Left forelimb (tissue), 1 donor: ENCODE data around the gene CA5A.
"Not testable (repeated sequence)": the region's sequence is repeated elsewhere in the genome, so short reads cannot be mapped to it uniquely, and the experiment has no call there.

Source experiments
- DNase-seq: peaks from one replicate; pipeline ENCODE4 v3.0.0-alpha.2; 2018; ENCODE audit warnings: low spot score

The CA5A gene

DNA sequence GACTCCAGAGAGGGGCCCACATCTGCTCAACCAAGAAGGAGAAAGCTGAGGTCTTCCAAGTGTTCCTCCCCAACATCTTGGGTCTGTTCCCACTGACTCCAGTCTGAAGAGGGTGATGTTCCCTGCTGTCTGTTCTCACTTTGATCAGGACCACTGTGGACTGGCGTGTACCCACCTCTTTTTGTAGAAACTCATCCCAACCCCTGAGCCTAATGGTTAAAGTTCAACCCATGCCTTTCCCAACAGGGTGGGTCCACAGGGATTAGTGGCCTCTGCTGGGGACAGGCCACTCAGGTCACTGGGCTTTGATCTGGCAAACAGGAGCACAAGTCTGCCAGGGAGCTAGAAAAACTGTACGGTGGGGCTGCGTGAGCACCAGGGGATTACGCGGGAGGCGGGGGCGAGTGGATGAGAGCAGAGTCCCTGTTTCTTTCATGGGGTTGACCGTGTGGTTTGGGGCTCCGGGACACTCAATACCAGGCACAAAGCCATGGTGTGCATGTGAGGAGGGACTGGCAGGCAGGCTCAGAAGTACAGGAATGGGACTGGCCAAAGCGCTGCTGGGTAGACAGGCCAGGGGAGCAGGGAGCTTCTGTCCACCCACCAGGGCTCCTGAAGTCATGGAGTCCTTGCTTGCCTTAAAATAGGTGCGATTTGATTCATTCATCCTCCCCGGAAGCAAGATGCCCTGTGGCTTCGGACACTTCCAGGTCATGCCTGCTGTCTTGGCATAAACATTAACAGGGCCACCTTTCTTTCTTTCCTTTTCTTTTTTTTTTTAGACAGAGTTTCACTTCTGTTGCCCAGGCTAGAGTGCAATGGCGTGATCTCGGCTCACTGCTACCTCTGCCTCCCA, at the start of gene CA5A:
TSS of gene CA5A (minus strand) at position 155 of the 856 bp plus-strand sequence. CDS start at position 76, 79 bp downstream.
- no peak for DNase-seq

DNA sequence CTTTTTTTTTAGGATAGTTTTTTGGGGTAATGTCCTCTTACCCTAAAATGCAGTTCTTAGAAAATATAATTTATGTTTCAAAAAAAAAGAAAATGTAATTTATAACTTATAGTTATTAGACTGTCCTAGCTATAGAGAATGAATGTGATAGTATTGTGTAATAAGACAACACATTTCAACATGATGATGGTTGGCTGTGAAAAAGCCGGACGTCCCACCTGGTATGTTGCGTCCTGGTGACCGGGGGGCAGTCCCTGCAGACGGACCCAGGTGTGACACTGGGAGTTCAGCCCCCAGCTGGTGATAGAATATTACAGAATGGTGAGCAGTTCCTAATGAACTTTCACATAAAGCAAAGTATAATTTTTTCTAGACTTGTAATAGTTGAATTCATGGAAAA, 49.2 kb upstream of the CA5A start:
- not testable (repeated sequence) for DNase-seq

DNA sequence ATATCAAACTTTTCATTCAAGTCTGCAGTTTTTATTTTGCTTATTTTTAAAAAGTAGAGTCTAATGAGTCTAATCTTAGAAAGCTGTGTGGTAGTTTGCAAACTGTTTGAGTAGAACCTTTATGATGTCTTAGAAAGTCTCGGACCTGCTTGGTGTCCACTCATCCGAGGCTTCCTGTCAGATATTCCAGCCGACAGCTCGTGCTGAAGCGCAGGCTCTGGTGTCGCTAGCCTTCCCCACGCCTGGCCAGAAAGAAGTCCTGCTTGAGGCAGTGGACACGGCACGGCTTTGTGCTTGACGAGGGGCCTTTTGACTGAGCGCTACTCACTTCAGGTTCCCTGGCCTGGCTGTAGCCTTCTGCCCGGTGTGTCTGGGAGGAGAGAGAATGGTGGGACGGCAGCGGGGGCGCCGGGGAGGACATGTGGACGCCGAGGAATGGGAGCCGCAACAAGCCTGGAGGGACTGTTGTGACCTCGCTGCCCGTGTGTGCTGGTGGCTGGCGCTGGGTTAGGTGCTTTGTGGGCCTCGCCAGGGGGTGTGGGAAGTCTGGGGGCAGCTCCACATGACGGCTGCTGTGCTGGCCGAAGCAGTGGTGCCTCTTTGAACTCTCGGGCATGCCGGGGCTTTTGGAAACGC, 48.4 kb upstream of the CA5A start:
- DNase-seq, result no peak

DNA sequence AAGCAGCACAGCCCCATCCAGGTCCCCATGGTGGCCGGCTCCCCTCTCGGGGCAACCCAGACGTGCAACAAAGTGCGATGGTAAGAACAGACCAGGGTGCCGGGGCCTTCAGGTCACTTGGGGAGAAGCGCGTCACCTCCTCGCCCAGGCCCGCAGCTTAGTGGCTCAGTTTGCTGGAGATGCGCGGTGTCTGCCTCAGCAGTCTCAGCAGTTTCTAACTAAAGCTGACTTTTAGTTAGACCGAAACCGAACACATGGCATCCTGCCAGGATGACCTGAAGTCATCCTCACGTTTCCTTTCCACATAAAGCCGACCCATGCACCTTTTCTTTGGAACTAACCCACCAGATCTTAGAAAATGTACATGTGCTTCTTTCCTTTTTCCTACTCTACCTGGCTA, 47.9 kb upstream of the CA5A start:
- not testable (repeated sequence) for DNase-seq

DNA sequence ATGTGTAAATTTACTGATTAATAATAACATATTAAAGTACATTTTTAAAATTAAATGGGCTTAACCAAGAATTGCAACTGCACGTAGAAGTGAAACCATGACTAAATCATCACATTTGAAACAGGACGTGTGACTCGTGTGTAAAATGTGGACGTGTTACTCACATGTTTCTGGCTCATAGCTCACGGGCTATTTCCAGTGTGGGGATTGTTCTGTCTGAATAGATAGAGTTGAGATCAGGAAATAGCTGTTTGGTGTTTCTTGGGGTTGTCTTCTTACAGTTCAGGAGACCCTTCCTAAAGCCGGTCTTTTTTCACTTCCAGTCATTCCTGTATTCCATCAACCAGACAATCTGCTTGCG, 47.4 kb upstream of the CA5A start:
- DNase-seq, result not testable (repeated sequence)

DNA sequence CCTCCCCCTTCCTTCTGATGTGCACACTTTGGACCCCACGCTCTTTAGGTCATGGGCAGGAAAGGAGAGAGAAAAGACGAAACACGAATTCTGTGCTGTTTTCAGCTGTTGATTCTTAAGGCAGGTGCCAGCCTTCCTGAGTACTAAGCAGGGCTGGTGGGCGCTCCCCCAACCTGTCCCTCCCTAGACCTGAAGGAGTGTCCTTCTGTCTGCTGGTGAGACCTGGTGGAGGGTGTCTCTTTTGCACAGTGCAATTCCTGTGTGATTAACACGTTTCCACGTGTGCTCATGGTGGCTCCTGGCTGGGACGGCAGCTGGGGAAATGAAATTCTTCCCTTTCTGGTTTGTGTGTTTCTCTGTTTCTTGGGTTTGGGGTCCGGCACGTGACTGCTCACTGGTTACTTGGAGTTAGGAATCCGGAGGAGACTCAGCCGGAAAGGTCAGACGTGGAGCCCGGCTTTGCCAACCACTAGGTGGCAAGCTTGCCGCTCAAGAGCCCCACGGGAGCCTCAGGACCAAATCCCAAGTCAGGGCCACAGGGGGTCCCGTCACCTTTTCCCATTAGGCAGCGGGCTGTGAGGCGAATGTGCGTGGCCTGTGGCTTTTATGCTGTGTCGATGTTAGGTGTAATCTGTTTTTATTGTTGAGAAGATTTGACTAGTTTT, 46.9 kb upstream of the CA5A start:
- not testable (repeated sequence) for DNase-seq

DNA sequence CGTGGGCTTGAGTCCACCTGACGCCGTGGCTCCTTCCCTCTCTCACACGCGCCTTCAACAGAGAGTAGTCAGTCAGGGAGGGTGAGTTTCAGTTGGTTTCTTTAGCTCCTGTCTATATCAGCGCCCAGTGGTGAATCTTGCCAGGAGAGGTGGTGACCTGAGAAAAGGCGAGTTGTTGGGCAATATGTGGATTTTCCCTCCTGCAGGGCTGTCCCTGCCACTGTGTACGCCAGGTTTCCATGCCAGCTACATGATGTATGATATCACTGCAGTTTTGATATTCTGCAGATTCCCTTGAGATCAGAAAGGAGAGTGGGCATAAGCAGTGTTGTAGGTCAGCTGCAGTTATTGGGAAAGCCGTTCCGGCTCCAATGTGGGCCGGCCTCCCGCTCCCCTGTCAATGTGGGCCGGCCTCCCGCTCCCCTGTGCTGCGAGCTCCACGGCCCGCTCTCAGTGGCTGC, 46.3 kb upstream of the CA5A start:
- DNase-seq, result no peak

DNA sequence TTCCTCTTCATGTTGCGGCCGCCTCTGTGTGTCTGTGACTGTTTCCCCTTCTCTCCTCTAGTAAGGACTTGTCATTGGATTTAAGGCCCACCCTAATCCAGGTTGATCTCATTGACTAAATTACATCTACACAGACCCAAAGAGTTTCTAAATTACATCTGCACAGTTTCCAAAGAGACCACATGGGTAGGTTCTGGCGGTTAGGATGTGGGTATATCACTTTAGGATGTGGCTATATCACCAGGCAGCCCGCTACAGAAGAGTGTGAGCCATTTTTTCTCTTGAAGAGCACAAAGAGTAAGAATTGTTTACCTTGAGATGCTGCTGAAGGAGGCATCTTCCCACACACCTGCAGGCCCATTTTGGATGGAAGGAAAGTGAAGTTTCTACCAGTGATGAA, 45.0 kb upstream of the CA5A start:
- DNase-seq, result not testable (repeated sequence)

DNA sequence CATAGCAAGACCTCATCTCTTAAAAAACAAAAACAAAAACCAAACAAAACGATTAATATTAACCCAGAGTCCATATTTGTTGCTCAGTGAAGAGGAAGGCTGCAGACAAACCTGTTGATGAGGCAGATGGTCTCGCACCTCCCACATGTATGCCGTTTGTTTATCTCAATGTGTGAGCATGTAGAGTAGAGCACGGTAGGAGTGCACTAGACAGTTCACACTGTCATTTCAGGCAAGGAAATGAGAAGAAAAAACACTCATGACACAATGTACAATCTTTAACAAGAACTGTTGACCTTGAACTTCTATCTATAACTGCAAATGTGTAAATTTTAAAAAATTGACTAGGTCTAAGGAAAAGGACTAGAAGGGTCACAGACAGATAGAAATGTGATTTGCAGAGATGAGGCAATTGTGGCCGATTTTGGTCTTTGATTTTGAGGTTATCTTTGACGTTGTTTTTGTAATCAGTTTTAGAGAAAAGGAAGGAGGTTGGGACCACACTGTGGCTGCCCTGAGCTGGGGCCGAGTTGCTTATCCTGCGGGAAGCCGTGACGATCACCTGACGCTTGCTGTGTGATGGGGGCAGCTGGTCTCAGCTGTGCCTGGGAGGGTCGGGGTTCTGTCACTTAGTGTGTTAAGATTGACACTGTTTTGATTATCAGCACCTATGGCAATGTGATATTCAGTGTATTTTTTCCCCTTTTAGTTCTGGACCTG, 43.7 kb upstream of the CA5A start:
- not testable (repeated sequence) for DNase-seq

DNA sequence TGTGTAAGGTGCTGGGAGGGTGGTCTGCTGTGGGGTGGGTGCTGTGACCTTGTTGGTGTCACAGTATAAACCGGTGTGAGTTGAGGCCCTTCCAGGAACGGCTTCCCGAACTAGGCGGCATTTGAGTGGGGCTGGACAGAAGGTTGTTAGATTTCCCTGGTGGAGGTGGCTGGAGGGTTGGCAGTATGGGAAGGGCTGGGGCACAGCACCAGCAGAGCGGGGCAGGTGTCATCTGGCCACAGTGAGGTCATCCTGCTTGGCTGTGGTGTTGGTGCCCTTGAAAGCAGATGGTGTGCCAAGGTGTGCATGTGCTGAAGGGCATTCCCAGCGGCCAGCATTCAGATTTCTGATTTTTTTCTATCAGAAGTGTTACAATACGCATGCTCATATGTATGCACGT, 43.0 kb upstream of the CA5A start:
- DNase-seq, result no peak

DNA sequence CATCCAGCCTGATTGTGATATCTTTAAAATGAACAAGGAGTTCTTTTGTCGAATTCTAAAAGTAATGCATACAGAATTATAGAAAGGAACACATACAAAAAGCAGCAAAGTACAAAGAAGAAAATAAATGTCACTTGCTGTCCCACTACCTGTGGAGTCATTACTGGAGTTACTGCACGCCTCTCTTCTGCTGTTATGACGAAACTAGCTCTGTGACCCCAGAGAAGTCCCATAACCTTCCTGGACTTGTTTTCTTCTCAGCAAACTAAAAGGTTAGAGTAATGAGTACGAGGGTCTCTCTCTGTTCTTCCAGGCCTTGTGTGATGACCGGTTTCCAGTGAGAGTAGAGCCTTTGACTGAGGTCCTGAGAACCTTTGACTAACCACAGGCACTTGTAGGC, 41.8 kb upstream of the CA5A start:
- DNase-seq, result no peak

DNA sequence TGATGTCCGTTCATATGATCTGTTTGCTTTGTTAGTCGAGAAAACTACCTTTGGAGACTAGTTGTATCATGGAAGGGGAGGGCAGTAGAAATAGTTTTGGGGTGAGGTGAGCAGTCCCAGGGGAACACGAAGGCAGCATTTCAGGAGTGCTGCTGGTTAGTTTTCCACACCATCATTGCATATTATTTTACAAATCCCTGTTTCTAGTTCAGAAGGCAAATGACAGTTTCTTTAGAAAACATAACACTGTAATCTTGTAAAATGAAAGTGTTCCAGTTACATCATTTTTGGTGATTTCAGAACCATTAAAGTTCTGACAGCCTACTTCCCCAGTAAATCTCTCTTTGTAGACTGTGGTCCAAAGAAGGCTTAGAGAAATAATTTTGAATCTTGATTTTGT, 40.3 kb upstream of the CA5A start:
- DNase-seq, result no peak

DNA sequence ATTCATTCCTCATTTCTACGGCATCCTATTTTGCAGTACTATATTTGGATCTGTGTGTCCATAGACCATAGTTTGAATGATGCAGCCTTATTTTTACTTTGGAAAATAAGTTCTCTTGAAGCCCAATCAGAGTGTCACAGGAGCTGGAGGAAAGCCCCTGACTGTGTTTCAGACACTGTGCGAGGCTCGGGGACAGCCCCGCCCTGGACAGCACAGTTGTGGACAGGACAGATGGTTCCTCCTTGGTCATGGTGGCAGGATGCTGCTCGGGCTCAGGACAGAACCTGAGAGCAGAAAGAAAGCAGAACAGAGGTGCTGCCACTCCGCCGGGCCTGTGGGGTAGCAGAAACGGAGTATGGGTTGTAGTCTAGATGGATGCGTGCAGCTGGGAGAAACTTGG, 37.8 kb upstream of the CA5A start:
- DNase-seq, result no peak

DNA sequence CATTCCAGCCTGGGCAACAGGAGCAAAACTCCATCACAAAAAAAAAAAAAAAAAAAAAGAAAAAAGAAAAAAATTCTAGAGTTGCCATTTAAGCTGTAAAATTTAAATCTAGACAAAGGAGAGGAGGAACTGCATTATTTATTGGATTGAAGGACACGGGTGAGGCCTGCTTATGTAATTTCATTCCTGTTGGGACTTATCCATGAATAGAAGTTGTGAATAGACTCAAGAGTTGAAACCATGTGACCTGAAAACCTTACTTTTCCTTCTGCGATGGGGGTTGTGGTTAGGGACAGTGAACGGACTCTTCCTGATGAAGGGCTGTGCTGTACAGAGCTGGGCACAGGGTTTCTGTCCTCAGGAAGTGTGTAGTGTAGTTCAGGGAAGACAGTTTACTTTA, 37.4 kb upstream of the CA5A start:
- no peak for DNase-seq

DNA sequence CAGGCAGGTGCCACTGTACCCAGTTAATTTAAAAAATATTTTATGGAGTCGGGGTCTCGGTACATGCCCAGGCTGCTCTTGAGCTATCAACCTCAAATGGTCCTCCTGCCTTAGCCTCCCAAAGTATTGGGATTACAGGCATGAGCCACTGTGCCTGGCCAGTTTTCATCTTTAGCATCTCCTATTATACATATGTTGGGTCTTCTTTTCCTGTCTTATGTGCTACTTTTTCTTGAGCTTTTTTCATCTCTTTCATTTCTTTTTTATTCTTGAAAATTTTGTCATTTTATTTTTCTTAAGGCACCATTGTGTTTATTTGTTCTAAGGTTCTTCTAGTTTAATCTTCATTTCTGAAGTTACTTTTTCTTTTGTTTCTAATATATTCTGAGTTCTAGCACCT, 35.6 kb upstream of the CA5A start:
- DNase-seq, result no peak

DNA sequence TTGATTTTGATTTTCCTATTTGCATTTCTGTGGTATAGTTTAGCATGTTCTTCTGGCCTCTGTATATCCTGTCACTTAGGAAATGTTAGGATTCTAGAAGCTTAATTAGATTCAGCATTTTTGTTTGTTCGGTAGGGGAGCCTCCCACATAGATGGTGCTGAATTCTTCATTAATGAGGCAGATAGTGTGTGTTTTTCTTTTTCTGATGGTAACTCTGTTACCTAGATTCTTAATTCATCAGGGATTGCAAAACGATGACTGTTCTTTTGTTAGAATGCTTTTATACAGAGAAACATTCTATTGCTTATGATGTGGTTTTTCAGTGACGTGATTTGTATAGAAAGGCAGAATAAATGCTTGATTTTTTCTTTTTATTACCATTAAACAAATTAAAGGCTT, 33.9 kb upstream of the CA5A start:
- DNase-seq, result no peak

DNA sequence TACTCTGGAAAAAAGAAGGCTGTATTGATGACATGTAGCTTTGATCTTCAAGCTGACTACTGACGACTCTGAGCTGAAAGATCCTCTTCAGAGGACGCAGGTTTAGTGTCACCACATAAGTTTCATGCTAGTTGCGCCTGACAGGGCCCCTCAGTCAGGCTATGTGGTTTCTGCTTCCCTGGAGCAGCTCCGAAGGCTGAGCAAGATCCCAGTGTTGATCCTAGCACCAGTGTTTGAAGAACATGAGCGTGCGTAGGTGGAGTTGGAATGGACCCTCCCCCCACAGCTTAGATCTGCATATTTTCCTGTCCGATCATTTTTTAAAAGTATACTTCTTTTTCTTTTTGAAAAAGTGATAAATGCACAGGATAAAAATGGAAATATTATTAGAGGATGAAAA, 32.2 kb upstream of the CA5A start:
- DNase-seq, result no peak

DNA sequence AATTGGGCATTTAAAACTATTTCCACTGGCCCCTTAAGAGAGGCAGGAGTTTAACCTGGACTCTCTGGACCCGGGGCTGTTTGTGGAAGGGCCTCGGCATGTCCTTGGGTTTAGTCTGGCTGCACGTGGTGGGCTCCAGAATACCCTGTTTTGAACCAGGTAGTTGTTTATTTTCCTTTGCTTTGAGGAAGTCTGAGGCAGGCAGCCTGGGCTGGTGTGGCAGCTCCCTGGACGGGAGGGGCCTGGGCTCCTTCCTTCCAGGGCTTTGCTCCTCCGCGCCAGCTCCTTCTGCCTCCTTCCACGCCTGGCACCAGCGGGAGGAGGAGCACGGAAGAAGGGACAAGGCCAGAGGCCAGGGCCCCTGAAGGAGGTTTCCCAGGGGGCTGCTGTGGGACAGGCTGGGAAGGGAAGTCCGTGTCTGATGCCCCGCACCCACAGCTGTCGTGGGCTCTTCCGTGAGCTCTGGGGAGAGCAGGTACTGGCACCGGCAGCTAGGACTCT, 30.4 kb upstream of the CA5A start:
- DNase-seq, result no peak

DNA sequence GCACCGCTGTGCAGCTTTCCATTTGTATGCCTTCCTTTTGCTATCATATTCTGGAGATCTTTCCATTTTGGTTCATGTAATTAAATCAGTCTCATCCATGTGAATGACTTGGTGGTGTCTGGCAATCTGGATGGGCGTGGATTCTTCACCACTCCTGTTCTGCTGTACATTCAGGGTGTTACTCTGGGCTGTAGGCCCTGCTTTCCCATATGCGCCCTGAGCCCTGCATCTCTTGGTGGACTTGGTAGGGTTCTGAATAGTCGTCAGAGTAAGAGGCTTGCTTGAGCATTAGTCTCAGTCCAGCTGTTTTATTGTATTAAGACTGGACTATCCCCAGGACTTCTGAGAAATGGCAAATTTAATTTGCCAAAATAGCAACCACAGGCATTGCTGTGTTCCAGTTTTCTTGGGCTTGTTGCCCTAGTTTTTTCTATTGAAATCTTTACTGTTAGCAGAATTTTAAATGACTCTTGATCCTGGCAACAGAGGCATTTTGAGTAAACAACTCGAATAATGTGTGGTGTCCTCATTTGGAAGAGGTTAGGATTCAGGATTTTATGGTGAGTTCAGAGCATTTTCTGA, 29.8 kb upstream of the CA5A start:
- DNase-seq, result no peak

DNA sequence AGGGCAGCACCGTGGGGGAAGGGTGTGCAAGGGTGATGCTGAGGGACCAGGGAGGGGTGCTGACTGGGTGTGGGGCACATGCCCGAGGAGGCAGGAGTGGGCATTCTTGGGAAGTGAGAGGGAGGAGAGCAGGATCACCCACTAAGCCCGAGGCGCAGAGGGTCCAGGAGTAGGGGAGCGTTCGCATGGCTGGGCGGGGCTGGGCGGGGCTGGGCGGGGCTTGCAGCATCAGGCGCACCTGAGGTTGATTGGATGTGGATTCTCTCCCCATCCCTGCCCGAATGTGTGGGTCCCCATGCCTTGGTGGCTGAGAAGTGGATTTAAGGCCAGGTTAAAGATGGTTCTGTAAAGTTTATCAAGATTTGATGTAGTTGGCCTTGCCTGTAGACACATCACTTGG, 29.1 kb upstream of the CA5A start:
- DNase-seq, result no peak

DNA sequence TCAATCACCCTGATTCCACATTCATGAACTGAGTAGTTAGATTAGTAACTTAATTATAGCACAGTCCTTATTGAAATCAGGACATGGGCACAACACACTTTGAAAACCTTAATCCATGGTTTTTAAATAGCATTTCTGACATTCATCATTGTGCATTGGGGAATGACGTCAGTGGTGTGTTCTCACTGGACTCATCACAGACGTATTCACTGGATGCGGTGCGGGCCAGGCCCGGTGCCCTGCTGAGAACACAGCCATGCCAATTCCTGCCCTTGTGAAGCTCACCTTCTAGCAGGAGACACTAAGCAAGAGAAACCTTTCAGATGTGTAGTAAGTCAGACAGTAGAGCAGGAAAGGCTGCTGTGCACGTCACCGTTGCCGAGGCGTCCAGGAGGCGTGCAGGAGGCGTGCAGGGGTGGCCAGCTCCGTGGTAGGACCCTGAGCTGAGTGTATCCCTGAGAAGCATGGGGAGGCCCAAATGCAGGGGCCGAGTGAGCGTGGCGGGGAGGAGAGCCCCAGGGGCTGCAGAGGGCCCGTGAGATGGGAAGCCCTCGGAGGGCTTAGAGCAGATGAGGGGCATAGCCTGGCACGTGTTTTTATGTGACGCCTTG, 27.8 kb upstream of the CA5A start:
- no peak for DNase-seq
